GM18526 (cell line): ENCODE measurements around the gene ZNF236.

Experiments used
- POLR2A ChIP-seq: IDR thresholded peaks from 3 replicates; pipeline ENCODE4 v1.6.1; 2011; ENCODE audit not compliant: insufficient read length; ENCODE audit errors: extremely low read depth

ZNF236 gene

GRCh38 chr18:76914796-76915195 lies 92.4 kb downstream of the ZNF236 start:
- no peak for TF ChIP-seq POLR2A

- TF ChIP-seq POLR2A, result no peak
Observed at GRCh38 chr18:76915456-76915855, 93.1 kb downstream of the ZNF236 start.

GRCh38 chr18:76920974-76921373 lies 98.6 kb downstream of the ZNF236 start:
- no peak for TF ChIP-seq POLR2A

GRCh38 chr18:76922107-76922506 lies 99.8 kb downstream of the ZNF236 start:
- TF ChIP-seq POLR2A, result no peak

- TF ChIP-seq POLR2A, result no peak
Observed at GRCh38 chr18:76923485-76924085, 101.2 kb downstream of the ZNF236 start.

- no peak for TF ChIP-seq POLR2A
Observed at GRCh38 chr18:76925501-76925900, 103.1 kb downstream of the ZNF236 start.

GRCh38 chr18:76927223-76927725 lies 104.9 kb downstream of the ZNF236 start:
- no peak for TF ChIP-seq POLR2A

GRCh38 chr18:76928179-76928868 lies 106.0 kb downstream of the ZNF236 start:
- no peak for TF ChIP-seq POLR2A

GRCh38 chr18:76931171-76931570 lies 108.8 kb downstream of the ZNF236 start:
- TF ChIP-seq POLR2A, result no peak

GRCh38 chr18:76932026-76932819 lies 109.9 kb downstream of the ZNF236 start:
- no peak for TF ChIP-seq POLR2A

- TF ChIP-seq POLR2A, result no peak
Observed at GRCh38 chr18:76935722-76936337, 113.5 kb downstream of the ZNF236 start.

- TF ChIP-seq POLR2A, result no peak
Observed at GRCh38 chr18:76936877-76937276, 114.5 kb downstream of the ZNF236 start.

GRCh38 chr18:76937597-76937996 lies 115.2 kb downstream of the ZNF236 start:
- no peak for TF ChIP-seq POLR2A

GRCh38 chr18:76938619-76939018 lies 116.3 kb downstream of the ZNF236 start:
- no peak for TF ChIP-seq POLR2A

GRCh38 chr18:76941284-76941683 lies 118.9 kb downstream of the ZNF236 start:
- TF ChIP-seq POLR2A, result no peak
